Activated naive CD4-positive, alpha-beta T cell treated with anti-CD3 and anti-CD28 coated beads for 36 hours (primary cell): Measurements from ENCODE around the gene ULK2. TPM values are rescaled to one million over a fixed set of nuclear protein-coding genes. Genes with fewer than 3 reads are reported as not detected.
"Not testable (repeated sequence)": the region's sequence is repeated elsewhere in the genome, so short reads cannot be mapped to it uniquely, and the experiment has no call there.

Experiments used
- CTCF ChIA-PET: fragments of 350-600 bp; sonication (Branson Sonifier 250); formaldehyde crosslinking; loops from one replicate; lab custom pipeline; 2021; ENCODE audit warnings: antibody characterized with exemption; lab: Charles Lee
- DNase-seq: peaks from one replicate; pipeline ENCODE4 v3.0.0-alpha.2; 2020
- H3K27ac Mint-ChIP-seq: one replicate; pipeline ENCODE4 v1.8.0; 2021; ENCODE audit warnings: mild to moderate bottlenecking, mixed read lengths
- H3K27me3 Mint-ChIP-seq: one replicate; pipeline ENCODE4 v1.8.0; 2021; ENCODE audit warnings: low read depth, mixed read lengths
- H3K36me3 Mint-ChIP-seq: one replicate; pipeline ENCODE4 v1.8.0; 2021; ENCODE audit warnings: low read depth, mixed read lengths
- H3K4me1 Mint-ChIP-seq: one replicate; pipeline ENCODE4 v1.8.0; 2021; ENCODE audit warnings: low read depth, mixed read lengths
- H3K4me3 Mint-ChIP-seq: one replicate; pipeline ENCODE4 v1.8.0; 2021; ENCODE audit warnings: mild to moderate bottlenecking, moderate library complexity, mixed read lengths
- H3K9me3 Mint-ChIP-seq: one replicate; pipeline ENCODE4 v1.8.0; 2021; ENCODE audit warnings: mixed read lengths
- intact Hi-C: fragments of 100-400 bp; cut with micrococcal nuclease; formaldehyde crosslinking; loops from one replicate; pipeline ENCODE4 v1.15.1; 2023
- total RNA-seq, 2 experiments: library from RNA; stranded (reverse); gene quantifications; one replicate each; pipeline ENCODE4 v1.2.3, GENCODE V29; 2021

ULK2 gene
- 10 to 100 TPM; 10.2 to 10.3 TPM for total RNA-seq

DNA sequence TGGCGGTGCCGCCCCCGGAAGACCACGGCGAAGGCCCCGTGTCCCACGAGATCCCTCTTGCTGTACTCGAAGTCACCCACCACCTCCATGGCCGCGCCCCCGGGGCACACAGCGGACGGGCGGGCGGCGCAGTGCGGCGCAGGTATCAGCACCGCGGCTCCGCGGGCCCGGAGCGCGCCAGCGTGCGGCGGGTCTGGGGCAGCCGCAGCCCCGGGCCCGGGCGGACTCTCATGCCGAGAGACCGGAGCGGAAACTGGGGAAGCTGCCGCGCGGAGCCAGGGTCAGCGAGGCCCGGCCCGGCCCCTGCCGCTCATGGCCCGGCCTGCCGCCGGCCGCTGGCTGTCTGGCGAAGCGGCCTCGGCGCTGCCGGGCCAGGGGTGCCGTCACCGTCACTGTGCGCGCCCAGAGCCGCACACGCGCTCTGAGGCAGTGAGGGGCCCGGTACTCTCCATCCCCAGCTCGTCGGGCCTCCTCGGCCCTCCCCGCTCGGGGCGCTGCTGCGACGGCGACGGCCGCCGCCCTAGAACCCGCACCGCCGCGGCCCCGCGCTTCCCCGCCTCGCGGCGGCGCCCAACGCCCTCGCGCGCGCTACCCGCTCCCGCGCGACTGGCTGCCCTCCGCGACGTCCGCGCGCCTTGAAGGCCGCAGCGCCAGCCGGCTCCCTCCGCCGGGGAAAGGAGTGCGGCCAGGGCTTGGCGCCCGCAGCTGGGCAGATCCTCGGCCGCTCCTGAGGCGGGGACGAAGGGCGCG, at the start of gene ULK2:
TSS of gene ULK2 (minus strand) at position 608 of the 750 bp plus-strand sequence. CDS start at position 89, 519 bp downstream.
- peak within 1 kb of the TSS; percentile 80 for H3K4me3 Mint-ChIP-seq
- intact Hi-C loops = loop anchor here (1.0 to 10.0 kb wide), 3 partner anchors 95 to 137 kb away; partner anchors contain the start of genes AKAP10 and SPECC1
- H3K36me3 Mint-ChIP-seq = peaks cover 4% of the 10 kb centered on the region
- CTCF ChIA-PET = interaction anchor here (1.9 kb wide), 1 partner anchor 12 kb away, joined by 5 read pairs; no protein-coding TSS in a partner anchor
- DNase-seq = peak; percentile 49
- peak within 1 kb of the TSS; percentile 50 for H3K27ac Mint-ChIP-seq
- peaks cover 31% of the 10 kb centered on the region for H3K4me1 Mint-ChIP-seq
- H3K27me3 Mint-ChIP-seq = no peaks in the 10 kb centered on the region
- H3K9me3 Mint-ChIP-seq = no peaks in the 10 kb centered on the region

DNA sequence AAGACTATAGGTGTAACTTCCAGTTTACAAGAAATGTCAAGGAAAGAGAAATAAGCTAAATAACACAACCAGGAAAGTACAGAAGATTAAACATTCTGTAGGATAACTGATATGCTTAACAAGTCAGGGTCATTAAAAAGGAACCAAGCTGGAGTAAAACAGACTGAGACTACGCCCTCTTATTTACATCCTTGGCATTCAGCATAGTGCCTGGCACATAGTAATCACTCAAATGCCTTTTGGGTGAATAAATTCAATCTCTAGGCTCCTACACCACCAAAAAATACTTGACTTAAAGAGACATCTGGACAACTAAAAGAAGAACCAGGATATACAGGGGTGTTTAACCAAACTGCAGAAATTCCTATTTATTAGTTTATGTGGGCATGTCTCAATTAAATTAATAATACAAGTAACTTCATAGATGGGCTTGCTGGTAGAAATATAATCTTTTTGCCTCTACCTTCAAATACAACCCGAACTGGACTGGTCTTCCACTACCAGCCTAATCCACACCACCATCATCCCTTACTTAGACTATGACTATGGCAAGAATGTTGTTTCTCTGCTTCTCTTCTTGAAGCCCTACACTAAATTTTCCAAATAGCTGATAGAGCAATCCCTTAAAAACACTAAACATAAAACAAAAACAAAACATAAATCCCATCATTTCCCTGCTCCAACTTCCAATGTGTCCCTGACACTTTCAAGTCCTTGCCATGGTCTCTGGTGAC, 47.7 kb upstream of the ULK2 start:
- Mint-ChIP-seq H3K9me3 (no peaks in the 10 kb centered on the region), H3K27me3 (no peaks in the 10 kb centered on the region), H3K27ac (no peak overlapping the region), H3K4me3 (no peak overlapping the region), H3K4me1 (peaks cover 4% of the 10 kb centered on the region), H3K36me3 (peaks cover 26% of the 10 kb centered on the region)
- intact Hi-C loops = no loop called here
- CTCF ChIA-PET = interaction anchor here (0.6 kb wide), 1 partner anchor 29 kb away, joined by 3 read pairs; no protein-coding TSS in a partner anchor
- no peak for DNase-seq

DNA sequence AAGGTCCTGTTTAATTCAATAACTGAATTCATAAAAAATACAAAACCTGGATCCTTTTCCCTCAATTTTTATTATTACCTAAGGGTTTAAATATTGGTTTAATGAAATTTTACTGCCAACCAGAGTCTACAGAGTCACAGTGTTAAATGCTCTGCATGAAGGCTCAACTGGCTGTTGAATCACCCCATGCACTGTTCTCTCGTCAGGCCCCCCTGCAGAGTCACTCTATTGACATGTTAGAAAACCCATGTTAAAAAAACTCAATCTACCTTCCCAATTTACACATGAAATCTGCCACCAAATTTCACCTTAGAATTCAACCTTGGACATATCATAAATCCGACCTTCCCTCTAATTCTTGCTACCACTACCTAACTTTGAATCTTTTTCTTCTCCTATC, 43.3 kb upstream of the ULK2 start:
- Mint-ChIP-seq H3K4me3 (no peak overlapping the region), H3K27me3 (no peaks in the 10 kb centered on the region), H3K4me1 (peaks cover 4% of the 10 kb centered on the region), H3K9me3 (no peaks in the 10 kb centered on the region), H3K36me3 (peaks cover 27% of the 10 kb centered on the region), H3K27ac (no peak overlapping the region)
- no peak for DNase-seq
- CTCF ChIA-PET = no interaction called here
- intact Hi-C loops = no loop called here

DNA sequence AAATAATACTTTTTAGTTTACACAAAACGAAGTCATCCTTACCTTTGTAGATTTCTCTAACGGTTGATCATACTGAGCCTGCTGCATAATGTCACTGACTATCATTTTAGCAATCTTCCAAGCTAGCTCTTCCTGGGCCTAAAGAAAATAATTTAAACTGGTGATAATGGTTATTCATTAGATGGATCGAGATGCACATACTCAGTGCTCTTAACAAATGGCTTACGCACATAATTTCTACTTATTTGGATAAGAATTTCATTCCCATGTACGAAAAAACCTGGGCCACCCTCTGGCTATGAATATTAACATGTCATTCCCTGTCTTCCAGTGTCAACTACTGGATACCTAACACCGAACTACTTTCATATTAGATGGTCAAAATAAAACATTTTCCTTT, 41.4 kb upstream of the ULK2 start:
- no peaks in the 10 kb centered on the region for H3K9me3 Mint-ChIP-seq
- CTCF ChIA-PET = no interaction called here
- peaks cover 4% of the 10 kb centered on the region for H3K4me1 Mint-ChIP-seq
- no peak overlapping the region for H3K4me3 Mint-ChIP-seq
- intact Hi-C loops = no loop called here
- no peak for DNase-seq
- no peaks in the 10 kb centered on the region for H3K27me3 Mint-ChIP-seq
- H3K27ac Mint-ChIP-seq = no peak overlapping the region
- peaks cover 32% of the 10 kb centered on the region for H3K36me3 Mint-ChIP-seq

DNA sequence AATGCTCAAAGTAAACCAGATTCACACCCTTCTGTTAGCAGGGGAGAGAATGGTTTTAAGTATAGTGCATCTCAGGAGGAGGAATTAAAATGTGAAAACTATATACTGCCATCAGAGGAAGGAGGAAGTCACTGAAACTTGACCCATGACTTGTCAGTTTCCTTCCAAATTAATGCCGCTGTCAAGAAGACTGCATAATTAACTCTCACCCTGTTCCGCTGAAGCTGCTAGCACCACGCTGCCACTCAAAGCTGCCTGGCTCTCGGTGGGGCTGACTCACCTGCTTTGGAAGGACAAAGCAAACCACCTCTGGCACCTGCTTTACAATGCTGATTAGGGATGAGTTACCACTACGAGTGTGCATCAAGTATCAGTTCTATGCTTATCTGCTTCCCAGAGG, 37.8 kb upstream of the ULK2 start:
- Mint-ChIP-seq H3K27ac (no peak overlapping the region), H3K9me3 (no peaks in the 10 kb centered on the region), H3K27me3 (no peaks in the 10 kb centered on the region), H3K36me3 (peaks cover 34% of the 10 kb centered on the region), H3K4me1 (peaks cover 4% of the 10 kb centered on the region), H3K4me3 (no peak overlapping the region)
- CTCF ChIA-PET = no interaction called here
- DNase-seq = no peak
- intact Hi-C loops = no loop called here

DNA sequence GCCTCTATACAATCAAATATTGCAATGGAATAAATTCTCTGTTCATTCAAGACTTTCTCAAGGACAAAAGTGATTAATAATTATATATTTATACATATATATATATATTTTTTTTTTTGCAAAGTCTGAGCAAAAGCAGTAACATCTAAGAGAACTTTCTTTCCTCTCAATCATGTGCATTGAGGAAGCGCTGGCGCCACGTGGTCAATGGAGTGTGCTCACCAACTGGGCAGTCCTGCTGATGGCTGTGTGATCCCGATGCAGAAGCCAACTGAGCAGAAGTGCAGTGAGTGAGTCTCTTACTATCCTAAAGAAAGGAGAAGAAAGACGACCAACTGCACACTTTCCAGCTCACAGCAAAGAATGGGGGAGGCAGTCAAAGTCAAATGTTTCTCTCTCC, 37.2 kb upstream of the ULK2 start:
- peaks cover 38% of the 10 kb centered on the region for H3K36me3 Mint-ChIP-seq
- no peak overlapping the region for H3K27ac Mint-ChIP-seq
- intact Hi-C loops = no loop called here
- CTCF ChIA-PET = no interaction called here
- H3K4me3 Mint-ChIP-seq = no peak overlapping the region
- no peaks in the 10 kb centered on the region for H3K9me3 Mint-ChIP-seq
- H3K4me1 Mint-ChIP-seq = peaks cover 4% of the 10 kb centered on the region
- DNase-seq = no peak
- H3K27me3 Mint-ChIP-seq = no peaks in the 10 kb centered on the region

DNA sequence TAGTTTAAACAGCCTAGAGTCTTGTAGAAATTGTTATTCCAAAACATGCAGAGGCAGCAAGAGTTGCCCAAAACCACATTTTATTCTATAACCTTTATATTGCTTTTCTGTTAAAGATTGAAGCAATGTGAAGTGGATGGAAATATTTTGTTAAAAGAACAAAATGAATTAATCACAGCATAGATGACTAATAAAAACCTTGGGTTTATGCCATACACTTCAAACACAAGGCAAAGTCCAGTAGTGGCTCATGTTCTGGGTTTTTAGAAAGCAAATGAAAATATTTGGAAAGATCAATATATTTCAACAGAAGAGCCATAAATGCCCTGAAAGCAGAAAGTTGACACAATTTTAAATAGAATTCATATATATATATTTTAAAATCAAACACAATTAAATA, 36.7 kb upstream of the ULK2 start:
- Mint-ChIP-seq H3K9me3 (no peaks in the 10 kb centered on the region), H3K4me1 (peaks cover 4% of the 10 kb centered on the region), H3K27ac (no peak overlapping the region), H3K36me3 (peaks cover 37% of the 10 kb centered on the region), H3K27me3 (no peaks in the 10 kb centered on the region), H3K4me3 (no peak overlapping the region)
- CTCF ChIA-PET = no interaction called here
- intact Hi-C loops = no loop called here
- no peak for DNase-seq

DNA sequence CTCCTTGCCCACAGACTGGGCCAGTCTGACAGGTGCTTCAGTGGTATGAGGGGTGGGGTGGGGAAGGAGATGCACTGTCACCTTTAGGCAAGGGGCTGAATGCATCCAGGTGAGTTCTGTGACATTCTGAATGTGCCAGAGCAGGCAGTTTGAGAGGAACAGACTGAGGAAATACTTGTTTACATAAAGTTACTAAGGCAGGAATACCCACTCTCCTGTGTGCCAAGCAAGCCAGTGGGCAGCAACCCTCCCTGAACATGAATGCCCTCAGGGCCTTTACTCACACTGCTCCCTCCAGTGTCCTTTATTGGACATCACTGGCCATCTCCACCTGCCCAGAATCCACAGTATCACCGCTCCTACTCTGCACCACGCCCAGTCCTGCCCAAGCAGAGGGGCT, 33.1 kb upstream of the ULK2 start:
- intact Hi-C loops = no loop called here
- CTCF ChIA-PET = interaction anchor here (1.2 kb wide), 1 partner anchor 19 kb away, joined by 3 read pairs; no protein-coding TSS in a partner anchor
- H3K9me3 Mint-ChIP-seq = no peaks in the 10 kb centered on the region

DNA sequence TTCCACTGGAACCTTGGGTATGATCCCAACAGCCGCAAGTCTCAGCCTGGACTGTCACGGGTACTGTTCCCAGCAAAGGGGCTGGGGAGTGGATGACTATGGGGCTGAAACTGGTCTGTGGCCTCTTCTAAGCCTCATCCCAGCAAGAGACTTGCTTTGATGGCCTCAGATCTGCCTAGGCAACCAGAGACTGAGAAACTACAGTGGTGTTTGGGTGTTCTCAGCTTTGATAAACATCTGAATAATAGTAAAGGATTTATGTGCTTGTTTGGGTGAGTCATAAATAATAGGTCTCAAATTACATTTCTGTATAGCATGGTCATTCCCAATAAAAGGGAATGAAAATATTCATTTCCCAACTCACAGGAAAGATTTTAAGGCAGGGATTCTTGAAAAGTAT, 30.2 kb upstream of the ULK2 start:
- Mint-ChIP-seq H3K36me3 (peaks cover 7% of the 10 kb centered on the region), H3K27ac (no peak overlapping the region), H3K27me3 (no peaks in the 10 kb centered on the region), H3K4me3 (no peak overlapping the region), H3K9me3 (no peaks in the 10 kb centered on the region), H3K4me1 (no peaks in the 10 kb centered on the region)
- CTCF ChIA-PET = no interaction called here
- no peak for DNase-seq
- intact Hi-C loops = no loop called here

More for the DNA sequence above, 33.1 kb upstream of the ULK2 start:
- no peaks in the 10 kb centered on the region for H3K27me3 Mint-ChIP-seq
- peaks cover 24% of the 10 kb centered on the region for H3K36me3 Mint-ChIP-seq
- H3K27ac Mint-ChIP-seq = no peak overlapping the region
- DNase-seq = no peak
- no peak overlapping the region for H3K4me3 Mint-ChIP-seq
- H3K4me1 Mint-ChIP-seq = peaks cover 4% of the 10 kb centered on the region

DNA sequence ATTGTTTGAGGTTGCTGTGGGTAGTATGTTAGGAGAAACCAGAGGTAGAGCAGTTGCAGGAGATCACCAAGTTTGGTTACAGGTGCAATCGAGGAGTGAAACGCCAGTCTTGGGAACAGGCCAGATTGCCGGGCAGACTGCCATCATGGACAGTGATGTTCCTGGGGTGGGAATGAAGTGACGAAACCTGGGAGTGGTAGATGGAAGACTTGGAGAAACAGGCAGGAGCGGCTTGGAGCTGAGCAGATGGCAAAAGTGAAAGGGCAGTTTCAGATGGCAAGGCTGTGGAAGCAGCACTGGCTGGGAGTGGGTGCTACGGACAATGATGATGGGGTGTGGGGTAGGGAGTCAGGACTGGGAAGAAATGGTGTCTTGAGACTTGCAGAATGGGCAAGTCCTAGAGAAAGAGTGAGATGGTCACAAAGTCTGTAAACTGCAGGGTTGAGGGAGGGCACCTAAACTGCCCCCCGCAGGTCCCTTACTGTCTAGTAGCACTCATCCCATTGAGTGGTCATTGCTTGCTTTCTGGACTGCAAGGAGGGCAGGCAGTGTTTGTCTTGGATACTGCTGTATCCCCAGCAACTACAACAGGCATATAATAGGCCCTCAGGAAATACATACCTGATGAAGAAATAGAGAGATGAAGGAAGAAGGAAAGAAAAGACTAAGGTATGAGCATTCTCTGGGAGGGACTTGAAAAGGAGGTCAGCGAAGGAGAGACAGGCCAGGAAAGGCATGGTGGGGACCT, 29.5 kb upstream of the ULK2 start:
- CTCF ChIA-PET = no interaction called here
- H3K27ac Mint-ChIP-seq = no peak overlapping the region

DNA sequence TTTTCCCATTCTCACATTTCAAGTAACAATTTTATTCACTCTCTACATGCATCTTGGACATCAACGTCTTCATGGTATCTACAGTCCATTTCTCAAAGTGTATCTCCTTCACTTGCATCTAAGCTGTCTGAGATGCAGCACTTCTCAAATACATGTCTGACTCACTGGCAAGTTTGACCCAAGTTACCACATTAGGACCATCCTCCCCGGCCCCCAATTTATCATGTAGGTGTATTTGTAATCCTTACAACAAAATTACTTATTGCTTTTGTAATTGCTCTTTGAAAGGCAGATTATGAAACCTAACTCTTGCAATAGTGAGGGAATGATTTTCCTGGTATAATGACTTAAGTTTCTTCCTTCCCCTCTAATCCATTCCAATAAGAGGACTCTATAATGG, 28.9 kb upstream of the ULK2 start:
- Mint-ChIP-seq H3K4me1 (no peaks in the 10 kb centered on the region), H3K4me3 (no peak overlapping the region), H3K36me3 (peaks cover 7% of the 10 kb centered on the region), H3K27me3 (no peaks in the 10 kb centered on the region), H3K27ac (no peak overlapping the region), H3K9me3 (no peaks in the 10 kb centered on the region)
- CTCF ChIA-PET = no interaction called here
- intact Hi-C loops = no loop called here
- no peak for DNase-seq

More for the DNA sequence above, 29.5 kb upstream of the ULK2 start:
- Mint-ChIP-seq H3K9me3 (no peaks in the 10 kb centered on the region), H3K36me3 (peaks cover 7% of the 10 kb centered on the region), H3K4me3 (no peak overlapping the region), H3K27me3 (no peaks in the 10 kb centered on the region), H3K4me1 (no peaks in the 10 kb centered on the region)
- intact Hi-C loops = no loop called here
- DNase-seq = no peak

DNA sequence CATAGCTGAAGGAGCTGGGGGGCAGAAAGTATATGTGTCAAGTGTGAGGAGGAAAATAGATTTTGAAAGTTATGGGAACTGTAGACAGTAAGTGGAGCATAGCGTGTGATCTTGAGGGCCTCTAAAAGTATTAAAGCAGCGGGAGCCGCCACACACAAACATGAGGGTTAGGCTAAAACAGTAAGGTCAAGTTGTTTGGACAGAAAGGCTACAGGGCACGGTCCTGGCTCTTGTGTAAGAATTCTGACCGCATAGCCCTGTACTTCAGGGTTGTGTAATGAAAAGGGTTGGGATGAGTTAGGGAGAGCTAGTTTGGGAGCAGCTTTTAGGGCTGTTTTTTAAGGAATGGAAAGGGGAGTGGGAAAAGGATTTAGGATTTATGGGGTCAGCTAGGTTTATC, 22.8 kb upstream of the ULK2 start:
- H3K27me3 Mint-ChIP-seq = not testable (repeated sequence)

More for the DNA sequence above, 22.8 kb upstream of the ULK2 start:
- H3K4me1 Mint-ChIP-seq, intact Hi-C loops, H3K9me3 Mint-ChIP-seq, CTCF ChIA-PET, H3K27ac Mint-ChIP-seq, DNase-seq, H3K4me3 Mint-ChIP-seq, H3K36me3 Mint-ChIP-seq: not testable (repeated sequence)
